DND-41 (cell line): Measurements from ENCODE around the gene TPX2.

ENCODE experiments used
- ATAC-seq: fragments of 200-7000 bp; cut with Tn5 transposase; 3 replicates; pipeline ENCODE4 v1.9.1; 2021; ENCODE audit warnings: low read depth; ENCODE audit not compliant: insufficient read depth
- DNase-seq: peaks from one replicate; pipeline ENCODE4 v3.0.0-alpha.2; 2020
- H2AFZ ChIP-seq: 2 replicates; pipeline ENCODE4 v1.6.0; 2012; ENCODE audit warnings: low read depth, low read length
- H3K27ac ChIP-seq: 2 replicates; pipeline ENCODE4 v1.5.1; 2012; ENCODE audit warnings: low read length, inconsistent platforms
- H3K27me3 ChIP-seq: fragments of 200-600 bp; sonication (generic); 2 replicates; pipeline ENCODE4 v1.6.0; 2012; ENCODE audit warnings: low read length, mild to moderate bottlenecking, inconsistent platforms; ENCODE audit not compliant: insufficient read depth, poor library complexity
- H3K36me3 ChIP-seq: 2 replicates; pipeline ENCODE4 v1.5.1; 2012; ENCODE audit warnings: low read length, inconsistent platforms; ENCODE audit not compliant: insufficient read depth
- H3K4me1 ChIP-seq: 2 replicates; pipeline ENCODE4 v1.5.1; 2012; ENCODE audit warnings: mild to moderate bottlenecking, low read length; ENCODE audit not compliant: insufficient read depth
- H3K4me2 ChIP-seq: 2 replicates; pipeline ENCODE4 v1.6.0; 2012; ENCODE audit warnings: mild to moderate bottlenecking, moderate library complexity, low read length, inconsistent platforms; ENCODE audit not compliant: insufficient read depth
- H3K4me3 ChIP-seq, 2 experiments: fragments of 200-600 bp in 1 of 2; shearing (Covaris generic) in 1 of 2; 2 replicates each; pipeline ENCODE4 v1.5.1; 2012 to 2016; ENCODE audit warnings: inconsistent platforms in 2 of 2, low read length in 2 of 2, mild to moderate bottlenecking in 2 of 2, low read depth in 1 of 2, moderate library complexity in 1 of 2
- H3K79me2 ChIP-seq: 2 replicates; pipeline ENCODE4 v1.6.0; 2012; ENCODE audit warnings: low read length, inconsistent platforms; ENCODE audit not compliant: insufficient read depth
- H3K9ac ChIP-seq: 2 replicates; pipeline ENCODE4 v1.6.0; 2012; ENCODE audit warnings: low read depth, mild to moderate bottlenecking, inconsistent platforms, low read length, moderate library complexity
- H3K9me3 ChIP-seq: 2 replicates; pipeline ENCODE4 v1.5.1; 2012; ENCODE audit warnings: low read length, moderate library complexity, mild to moderate bottlenecking, inconsistent platforms; ENCODE audit not compliant: insufficient read depth, severe bottlenecking
- H4K20me1 ChIP-seq: 2 replicates; pipeline ENCODE4 v1.6.0; 2012; ENCODE audit warnings: low read length; ENCODE audit not compliant: insufficient read depth
- EZH2 ChIP-seq: IDR thresholded peaks from 3 replicates; pipeline ENCODE4 v1.6.1; 2012; ENCODE audit warnings: borderline replicate concordance, low read depth, mild to moderate bottlenecking, moderate library complexity, low read length, inconsistent platforms; ENCODE audit not compliant: severe bottlenecking
- TF ChIP-seq, protein P1 (sequence below): IDR thresholded peaks from 2 replicates; pipeline ENCODE4 v1.5.1; 2012; ENCODE audit warnings: borderline replicate concordance, low read length, moderate library complexity, mild to moderate bottlenecking; ENCODE audit not compliant: poor library complexity, severe bottlenecking; ENCODE audit errors: extremely low read depth

TPX2 gene

DNA sequence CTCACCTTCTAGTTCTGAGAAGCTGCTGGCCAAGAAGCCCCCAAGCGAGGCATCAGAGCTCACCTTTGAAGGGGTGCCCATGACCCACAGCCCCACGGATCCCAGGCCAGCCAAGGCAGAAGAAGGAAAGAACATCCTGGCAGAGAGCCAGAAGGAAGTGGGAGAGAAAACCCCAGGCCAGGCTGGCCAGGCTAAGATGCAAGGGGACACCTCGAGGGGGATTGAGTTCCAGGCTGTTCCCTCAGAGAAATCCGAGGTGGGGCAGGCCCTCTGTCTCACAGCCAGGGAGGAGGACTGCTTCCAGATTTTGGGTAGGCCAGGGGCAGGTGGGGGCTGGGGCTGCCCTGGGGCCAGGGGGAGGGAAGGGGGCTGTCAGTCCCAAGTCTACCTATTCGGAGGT is 82.3 kb downstream of the TPX2 start:
- H3K9me3 ChIP-seq: no peaks in the 10 kb centered on the region

DNA sequence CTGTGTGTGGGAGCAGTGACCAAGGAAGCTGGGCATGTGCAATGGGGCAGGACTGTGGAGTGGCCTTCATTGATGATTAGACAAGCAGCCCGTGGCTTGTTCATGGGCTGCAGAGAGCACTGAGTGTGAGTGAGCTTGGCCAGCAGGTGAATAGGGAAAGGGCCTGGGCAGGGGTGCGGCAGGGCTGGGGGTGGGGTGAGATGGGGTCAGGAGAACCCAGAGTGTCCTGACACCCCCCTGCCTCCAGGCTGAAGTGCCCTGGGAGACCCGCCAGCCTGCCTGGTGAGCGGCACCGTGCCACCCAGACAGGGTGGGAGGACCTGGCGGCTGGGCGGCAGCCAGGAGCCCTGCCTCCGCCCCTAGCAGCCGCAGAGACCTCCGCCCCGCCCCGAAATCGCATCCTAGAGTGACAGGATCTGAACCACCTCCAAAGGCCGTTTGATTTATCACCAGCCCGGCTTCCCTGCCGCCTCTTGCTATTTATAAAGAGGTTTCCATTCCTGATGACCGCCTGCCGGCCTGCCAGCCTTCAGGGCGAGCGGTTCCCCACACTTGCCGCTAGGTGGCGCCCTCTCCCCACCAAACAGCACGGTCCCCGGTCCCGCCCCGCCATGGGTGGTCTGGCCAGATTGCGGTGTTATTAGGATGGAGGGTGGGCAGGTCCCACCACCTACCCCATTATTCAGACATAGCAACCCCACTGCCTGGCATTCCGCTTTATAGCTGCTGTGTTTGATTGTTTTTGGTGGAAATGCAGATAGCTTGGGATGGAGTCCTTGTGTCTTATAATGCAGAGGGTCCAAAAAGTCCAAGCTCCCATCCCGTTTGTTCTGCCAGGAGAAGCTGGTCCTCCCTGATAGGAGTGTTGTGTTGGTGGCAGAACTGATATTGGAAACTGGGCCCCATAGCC is 83.6 kb downstream of the TPX2 start:
- peak; percentile 73 for DNase-seq
- peak overlapping the region; percentile 48 for H3K4me2 ChIP-seq

More for the DNA sequence above, 82.3 kb downstream of the TPX2 start:
- Histone ChIP-seq H3K4me2 (no peak overlapping the region), H3K27me3 (no peaks in the 10 kb centered on the region), H3K9ac (no peak overlapping the region), H3K79me2 (no peaks in the 10 kb centered on the region), H3K4me3 (no peak overlapping the region), H3K36me3 (no peaks in the 10 kb centered on the region), H3K27ac (no peak overlapping the region), H3K4me1 (peaks cover 9% of the 10 kb centered on the region), H2AFZ (no peak overlapping the region), H4K20me1 (no peaks in the 10 kb centered on the region)
- DNase-seq: no peak
- ATAC-seq: no peak
- no peak for TF ChIP-seq EZH2
- TF ChIP-seq, protein P1, sequence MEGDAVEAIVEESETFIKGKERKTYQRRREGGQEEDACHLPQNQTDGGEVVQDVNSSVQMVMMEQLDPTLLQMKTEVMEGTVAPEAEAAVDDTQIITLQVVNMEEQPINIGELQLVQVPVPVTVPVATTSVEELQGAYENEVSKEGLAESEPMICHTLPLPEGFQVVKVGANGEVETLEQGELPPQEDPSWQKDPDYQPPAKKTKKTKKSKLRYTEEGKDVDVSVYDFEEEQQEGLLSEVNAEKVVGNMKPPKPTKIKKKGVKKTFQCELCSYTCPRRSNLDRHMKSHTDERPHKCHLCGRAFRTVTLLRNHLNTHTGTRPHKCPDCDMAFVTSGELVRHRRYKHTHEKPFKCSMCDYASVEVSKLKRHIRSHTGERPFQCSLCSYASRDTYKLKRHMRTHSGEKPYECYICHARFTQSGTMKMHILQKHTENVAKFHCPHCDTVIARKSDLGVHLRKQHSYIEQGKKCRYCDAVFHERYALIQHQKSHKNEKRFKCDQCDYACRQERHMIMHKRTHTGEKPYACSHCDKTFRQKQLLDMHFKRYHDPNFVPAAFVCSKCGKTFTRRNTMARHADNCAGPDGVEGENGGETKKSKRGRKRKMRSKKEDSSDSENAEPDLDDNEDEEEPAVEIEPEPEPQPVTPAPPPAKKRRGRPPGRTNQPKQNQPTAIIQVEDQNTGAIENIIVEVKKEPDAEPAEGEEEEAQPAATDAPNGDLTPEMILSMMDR: no peak

DNA sequence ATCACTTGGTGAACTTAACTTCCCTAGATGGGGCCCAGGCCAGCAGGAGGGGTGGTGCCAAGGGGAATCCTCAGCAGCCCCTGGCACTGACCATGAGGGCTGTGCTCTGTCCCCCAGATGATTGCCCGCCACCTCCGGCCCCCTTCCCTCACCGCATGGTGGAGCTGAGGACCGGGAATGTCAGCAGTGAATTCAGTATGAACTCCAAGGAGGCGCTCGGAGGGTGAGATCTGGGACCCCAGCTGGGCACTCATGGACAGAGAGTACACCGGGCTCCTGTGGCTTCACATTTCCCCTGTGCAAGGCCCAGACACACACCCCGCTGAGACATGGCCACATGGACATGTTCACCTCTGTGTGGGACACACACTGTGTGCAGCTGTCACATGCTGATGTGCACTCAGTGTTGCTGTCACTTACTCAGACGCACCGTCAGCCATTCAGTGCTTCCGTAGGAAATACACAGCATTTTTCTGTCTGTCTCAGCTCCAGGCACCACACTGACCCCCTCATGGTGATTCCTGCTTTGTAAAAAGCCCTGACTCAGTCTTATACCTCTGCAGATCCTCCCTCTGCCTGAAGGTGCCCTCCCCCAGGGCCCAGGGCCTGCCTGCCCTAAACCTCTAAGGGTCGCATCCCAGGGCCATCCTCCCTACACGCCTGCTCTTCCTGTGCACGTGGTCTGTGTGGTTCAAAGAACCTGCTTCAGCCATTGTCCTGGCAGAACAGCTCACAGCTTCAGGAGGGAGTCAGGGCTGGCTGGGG is 84.5 kb downstream of the TPX2 start:
- H3K79me2 ChIP-seq: no peaks in the 10 kb centered on the region
- H3K9ac ChIP-seq: no peak overlapping the region
- TF ChIP-seq, protein P1: no peak
- TF ChIP-seq EZH2: no peak
- H2AFZ ChIP-seq: no peak overlapping the region
- H3K27ac ChIP-seq: no peak overlapping the region
- H3K9me3 ChIP-seq: no peaks in the 10 kb centered on the region
- no peak overlapping the region for H3K4me2 ChIP-seq
- H3K4me1 ChIP-seq: peaks cover 9% of the 10 kb centered on the region
- DNase-seq (no peak), ATAC-seq (no peak)
- no peaks in the 10 kb centered on the region for H3K36me3 ChIP-seq
- H3K4me3 ChIP-seq: no peak overlapping the region
- no peaks in the 10 kb centered on the region for H3K27me3 ChIP-seq
- H4K20me1 ChIP-seq: no peaks in the 10 kb centered on the region

More for the DNA sequence above, 83.6 kb downstream of the TPX2 start:
- Histone ChIP-seq H3K9ac (no peak overlapping the region), H3K27ac (no peak overlapping the region), H3K9me3 (no peaks in the 10 kb centered on the region), H3K4me1 (peaks cover 9% of the 10 kb centered on the region), H3K4me3 (no peak overlapping the region), H3K36me3 (no peaks in the 10 kb centered on the region), H3K27me3 (no peaks in the 10 kb centered on the region), H4K20me1 (no peaks in the 10 kb centered on the region), H3K79me2 (no peaks in the 10 kb centered on the region), H2AFZ (no peak overlapping the region; the same call in 1 of the 2 replicates)
- peak; percentile 91 for ATAC-seq
- TF ChIP-seq, protein P1: peak; percentile 100
- TF ChIP-seq EZH2: no peak
